Tibial nerve (tissue), 4 donors: ENCODE measurements around the gene CYP26C1.

Experiments
- CTCF ChIP-seq, 5 experiments: fragments of 200-600 bp in 3 of 5; fragments of 450-650 bp in 2 of 5; sonication (generic) in 3 of 5; IDR thresholded peaks; one replicate each; pipeline ENCODE4 v1.5.1; 2016 to 2019; ENCODE audit warnings: antibody characterized with exemption in 5 of 5, mild to moderate bottlenecking in 3 of 5, moderate library complexity in 2 of 5
- EP300 ChIP-seq, 2 donors: sonication (generic); formaldehyde crosslinking; IDR thresholded peaks; one replicate each; pipeline ENCODE4 v1.6.1; 2017; ENCODE audit warnings: antibody characterized with exemption in 2 of 2, mild to moderate bottlenecking in 1 of 2
- POLR2A ChIP-seq, 2 donors: fragments of 450-650 bp; IDR thresholded peaks; one replicate each; pipeline ENCODE4 v1.6.1; 2017; ENCODE audit warnings: antibody characterized with exemption in 2 of 2, mild to moderate bottlenecking in 2 of 2, moderate library complexity in 2 of 2

DNA sequence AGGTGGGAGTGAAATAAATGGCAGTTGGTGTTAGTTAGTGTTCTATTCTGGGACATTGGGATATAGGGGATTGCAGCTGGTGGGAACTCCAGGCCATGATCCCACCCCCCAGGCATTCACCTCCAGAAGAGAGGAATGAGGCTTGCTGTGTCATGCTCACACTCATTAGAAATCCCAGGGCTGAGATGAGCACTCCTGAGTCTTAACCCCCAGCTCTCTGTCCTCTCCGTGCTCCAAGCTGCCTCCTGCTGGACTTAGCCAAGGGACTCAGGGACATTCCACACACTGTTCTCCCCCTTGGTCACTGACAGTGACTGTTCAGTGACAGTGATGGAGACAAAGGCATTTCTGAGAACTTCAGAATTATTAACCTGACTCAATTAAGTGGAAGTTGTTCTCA is 34.6 kb downstream of the CYP26C1 start:
- no peak for TF ChIP-seq CTCF (IDR thresholded peaks at IDR 0.05)
- no peak for TF ChIP-seq POLR2A (IDR thresholded peaks at IDR 0.05)
- TF ChIP-seq EP300 (IDR thresholded peaks at IDR 0.05) = no peak
